Activated naive CD8-positive, alpha-beta T cell treated with anti-CD3 and anti-CD28 coated beads for 36 hours (primary cell): ENCODE measurements around the gene ARHGAP24. TPM values are rescaled to one million over a fixed set of nuclear protein-coding genes. Genes with fewer than 3 reads are reported as not detected.
"Not testable (repeated sequence)": the region's sequence is repeated elsewhere in the genome, so short reads cannot be mapped to it uniquely, and the experiment has no call there.

Source experiments
- DNase-seq: peaks from one replicate; pipeline ENCODE4 v3.0.0; 2021
- H3K27ac Mint-ChIP-seq: one replicate; pipeline ENCODE4 v1.8.0; 2022; ENCODE audit warnings: mild to moderate bottlenecking, moderate library complexity, mixed read lengths
- H3K27me3 Mint-ChIP-seq: one replicate; pipeline ENCODE4 v1.8.0; 2022; ENCODE audit warnings: mild to moderate bottlenecking, mixed read lengths
- H3K36me3 Mint-ChIP-seq: one replicate; pipeline ENCODE4 v1.8.0; 2021; ENCODE audit warnings: mild to moderate bottlenecking, mixed read lengths
- H3K4me1 Mint-ChIP-seq: one replicate; pipeline ENCODE4 v1.8.0; 2021; ENCODE audit warnings: mixed read lengths
- H3K4me3 Mint-ChIP-seq: one replicate; pipeline ENCODE4 v1.8.0; 2022; ENCODE audit warnings: mild to moderate bottlenecking, moderate library complexity, mixed read lengths
- H3K9me3 Mint-ChIP-seq: one replicate; pipeline ENCODE4 v1.8.0; 2022; ENCODE audit warnings: mixed read lengths
- total RNA-seq, 2 experiments: library from RNA; stranded (reverse); gene quantifications; one replicate each; pipeline ENCODE4 v1.2.3, GENCODE V29; 2021

Gene ARHGAP24
- total RNA-seq, 2 experiments from 2014 or later: 0.62 to 0.92 TPM

DNA sequence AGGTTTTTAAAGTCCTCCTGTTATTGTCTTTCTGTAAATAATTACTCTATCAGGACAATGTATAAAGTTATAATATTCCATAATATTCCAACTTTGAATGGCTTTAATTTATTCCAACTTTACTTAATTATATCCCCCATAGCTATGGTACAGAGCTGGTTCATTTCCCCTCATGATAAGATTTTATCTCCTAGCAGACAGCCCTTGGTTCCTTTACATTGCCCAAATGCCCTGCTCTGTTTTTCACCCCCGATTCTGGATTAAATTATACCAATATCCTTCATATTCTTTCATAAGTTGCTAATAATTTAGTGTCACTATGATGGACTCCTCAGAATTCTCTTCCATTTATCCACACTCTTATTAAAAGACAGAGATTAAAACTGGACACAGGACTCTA lies 544.4 kb downstream of the ARHGAP24 start:
- H3K9me3 Mint-ChIP-seq: no peaks in the 10 kb centered on the region
- no peaks in the 10 kb centered on the region for H3K4me1 Mint-ChIP-seq
- no peak overlapping the region for H3K4me3 Mint-ChIP-seq
- no peak for DNase-seq
- no peaks in the 10 kb centered on the region for H3K27me3 Mint-ChIP-seq
- H3K27ac Mint-ChIP-seq: no peak overlapping the region
- no peaks in the 10 kb centered on the region for H3K36me3 Mint-ChIP-seq

- H3K4me1 Mint-ChIP-seq: no peaks in the 10 kb centered on the region
- DNase-seq: no peak
- no peak overlapping the region for H3K4me3 Mint-ChIP-seq
- H3K9me3 Mint-ChIP-seq: no peaks in the 10 kb centered on the region
- no peak overlapping the region for H3K27ac Mint-ChIP-seq
- H3K36me3 Mint-ChIP-seq: no peaks in the 10 kb centered on the region
- no peaks in the 10 kb centered on the region for H3K27me3 Mint-ChIP-seq
These were observed 545.0 kb downstream of the ARHGAP24 start for GRCh38 chr4:86019906-86020305.

DNA sequence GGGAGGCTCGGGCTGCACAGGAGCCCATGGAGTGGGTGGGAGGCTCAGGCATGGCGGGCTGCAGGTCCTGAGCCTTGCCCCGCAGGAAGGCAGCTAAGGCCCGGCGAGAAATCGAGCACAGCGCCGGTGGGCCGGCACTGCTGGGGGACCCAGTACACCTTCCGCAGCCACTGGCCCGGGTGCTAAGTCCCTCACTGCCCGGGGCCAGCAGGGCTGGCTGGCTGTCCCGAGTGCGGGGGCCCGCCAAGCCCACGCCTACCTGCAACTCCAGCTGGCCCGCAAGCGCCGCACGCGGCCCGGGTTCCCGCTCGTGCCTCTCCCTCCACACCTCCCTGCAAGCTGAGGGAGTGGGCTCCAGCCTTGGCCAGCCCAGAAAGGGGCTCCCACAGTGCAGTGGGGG lies 546.7 kb downstream of the ARHGAP24 start:
- not testable (repeated sequence) for H3K9me3 Mint-ChIP-seq

DNA sequence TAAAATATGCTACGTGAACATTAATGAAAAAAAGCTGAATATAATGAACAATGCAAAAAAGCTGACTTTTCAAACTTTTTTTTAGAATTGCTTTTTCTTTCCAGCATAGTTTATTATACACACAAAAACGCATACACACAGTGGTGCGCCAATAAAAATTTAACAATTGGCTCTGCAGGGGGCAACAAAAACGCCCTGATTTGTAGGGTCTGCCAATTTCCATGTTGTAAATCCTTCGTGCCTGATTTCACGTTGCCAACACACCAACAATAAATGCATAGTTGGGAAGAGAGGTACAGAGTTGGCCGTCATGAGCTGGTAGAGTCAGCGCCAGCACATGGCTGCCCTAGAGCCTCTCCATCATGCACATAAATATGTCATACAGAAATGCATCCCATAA lies 551.8 kb downstream of the ARHGAP24 start:
- Mint-ChIP-seq H3K27ac (no peak overlapping the region), H3K9me3 (no peaks in the 10 kb centered on the region), H3K36me3 (no peaks in the 10 kb centered on the region), H3K27me3 (no peaks in the 10 kb centered on the region), H3K4me3 (no peak overlapping the region), H3K4me1 (no peaks in the 10 kb centered on the region)
- no peak for DNase-seq

More for the DNA sequence above, 546.7 kb downstream of the ARHGAP24 start:
- not testable (repeated sequence) for DNase-seq, H3K4me1 Mint-ChIP-seq, H3K27me3 Mint-ChIP-seq, H3K36me3 Mint-ChIP-seq, H3K4me3 Mint-ChIP-seq, H3K27ac Mint-ChIP-seq

DNA sequence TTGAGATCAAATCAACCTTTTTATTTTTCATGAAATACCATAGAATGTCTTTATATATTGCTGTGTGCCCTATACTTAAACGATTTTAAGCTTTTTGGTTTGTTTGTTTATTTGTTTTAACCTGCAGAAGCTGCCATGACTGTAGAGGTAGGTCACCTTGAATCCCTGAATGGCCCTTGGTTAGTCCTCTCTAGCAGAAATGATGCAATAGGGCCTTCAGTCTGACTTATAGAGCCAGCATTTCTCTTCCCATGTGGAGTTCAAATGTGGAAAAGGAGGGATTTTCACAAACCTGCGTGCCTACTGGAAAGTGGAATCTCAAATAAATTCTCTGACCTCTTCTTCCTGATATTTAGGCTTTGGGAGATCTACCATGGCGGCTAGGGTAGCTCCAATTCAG lies 557.0 kb downstream of the ARHGAP24 start:
- no peaks in the 10 kb centered on the region for H3K4me1 Mint-ChIP-seq
- DNase-seq: no peak

DNA sequence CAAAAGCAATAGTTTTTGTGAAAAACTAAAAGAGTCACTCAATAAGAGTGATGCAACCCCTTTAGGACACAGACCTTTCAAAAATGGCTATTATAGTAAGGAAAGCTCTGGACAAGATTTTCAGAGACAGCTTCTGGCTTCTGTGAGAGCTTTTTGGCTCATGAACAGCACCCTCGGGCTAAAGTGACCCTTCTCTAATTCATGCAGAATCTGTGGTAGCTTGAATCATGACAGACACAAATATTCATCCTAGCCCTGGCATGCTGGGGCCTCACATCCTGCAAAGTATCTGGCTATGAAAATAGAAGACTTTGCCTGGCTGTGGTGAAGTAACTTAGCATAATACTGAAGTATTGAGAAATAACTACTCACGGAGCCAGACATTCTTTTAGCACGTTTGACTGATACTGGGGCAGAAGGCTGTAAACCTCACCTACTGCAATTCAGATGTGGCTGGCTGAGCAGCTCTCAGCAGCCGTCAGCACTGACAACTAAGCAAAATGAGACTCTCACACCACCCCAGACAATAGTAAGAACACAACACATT lies 557.6 kb downstream of the ARHGAP24 start:
- DNase-seq: no peak
- Mint-ChIP-seq H3K27me3 (peaks cover 9% of the 10 kb centered on the region), H3K4me1 (no peaks in the 10 kb centered on the region), H3K36me3 (no peaks in the 10 kb centered on the region), H3K4me3 (no peak overlapping the region), H3K27ac (no peak overlapping the region), H3K9me3 (no peaks in the 10 kb centered on the region)

More for the DNA sequence above, 557.0 kb downstream of the ARHGAP24 start:
- Mint-ChIP-seq H3K9me3 (no peaks in the 10 kb centered on the region), H3K36me3 (no peaks in the 10 kb centered on the region), H3K27ac (no peak overlapping the region), H3K27me3 (peaks cover 9% of the 10 kb centered on the region), H3K4me3 (no peak overlapping the region)

DNA sequence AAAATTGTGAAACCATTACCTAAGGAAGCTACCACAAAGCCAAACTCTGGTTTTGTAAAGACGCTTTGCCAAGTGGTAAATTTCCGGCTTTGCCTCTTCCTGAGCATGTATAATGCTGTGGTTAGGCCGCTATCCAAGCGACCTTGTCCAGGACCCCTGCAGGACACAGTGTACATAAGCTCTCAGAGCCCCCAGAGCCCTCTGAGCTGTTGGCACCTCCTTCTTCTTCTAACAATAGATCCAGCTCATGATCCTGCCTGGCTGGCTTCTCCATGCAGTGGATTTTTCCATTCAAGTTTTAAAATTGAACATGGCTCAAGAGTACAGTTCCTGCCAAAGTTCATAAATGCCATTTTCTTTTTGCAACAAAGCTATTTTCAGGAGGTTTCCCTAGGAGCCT lies 558.2 kb downstream of the ARHGAP24 start:
- Mint-ChIP-seq H3K4me3 (no peak overlapping the region), H3K4me1 (no peaks in the 10 kb centered on the region), H3K27me3 (peaks cover 9% of the 10 kb centered on the region), H3K9me3 (no peaks in the 10 kb centered on the region), H3K36me3 (no peaks in the 10 kb centered on the region), H3K27ac (no peak overlapping the region)
- DNase-seq: no peak

DNA sequence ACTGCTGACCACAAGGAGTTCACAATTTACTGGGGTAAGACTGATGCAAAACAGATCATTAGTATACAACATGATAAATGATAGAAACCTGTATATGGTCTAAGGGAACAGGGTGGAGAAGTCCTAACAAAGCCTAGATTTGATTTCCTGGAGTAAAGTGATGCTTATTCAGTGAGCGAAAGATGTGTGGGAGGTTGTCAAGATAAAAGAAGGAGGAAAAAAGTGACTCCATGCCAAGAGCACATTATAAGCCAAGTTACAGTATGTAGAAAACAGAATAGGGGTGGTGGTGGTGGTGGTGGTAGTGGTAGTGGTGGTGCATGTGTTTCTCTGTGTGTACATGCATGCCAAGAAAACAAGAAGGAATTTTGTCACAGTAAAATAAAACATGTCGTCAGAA lies 559.7 kb downstream of the ARHGAP24 start:
- Mint-ChIP-seq H3K9me3 (no peaks in the 10 kb centered on the region), H3K36me3 (no peaks in the 10 kb centered on the region), H3K27ac (no peak overlapping the region), H3K4me1 (no peaks in the 10 kb centered on the region), H3K27me3 (peaks cover 9% of the 10 kb centered on the region), H3K4me3 (no peak overlapping the region)
- no peak for DNase-seq

DNA sequence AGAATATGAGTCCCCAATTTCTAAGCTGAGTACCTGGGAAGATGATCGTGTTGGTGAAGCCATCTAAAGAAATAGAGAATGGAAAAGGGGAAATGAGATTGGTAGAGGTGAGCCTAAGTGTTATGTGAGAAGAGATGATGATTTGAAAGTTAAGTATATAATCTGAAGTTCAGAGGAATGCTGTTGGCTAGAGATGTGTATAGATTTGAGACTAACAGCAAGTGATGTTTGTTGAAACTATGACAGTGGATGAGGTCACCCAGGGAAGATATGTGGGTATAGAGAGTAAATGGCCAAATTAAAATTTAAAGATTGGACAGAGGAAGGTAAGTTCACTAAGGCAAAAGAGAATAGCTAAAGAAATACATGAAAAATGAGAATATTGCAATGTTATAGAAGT lies 560.7 kb downstream of the ARHGAP24 start:
- H3K27me3 Mint-ChIP-seq: peaks cover 9% of the 10 kb centered on the region
- no peak for DNase-seq
- H3K27ac Mint-ChIP-seq: no peak overlapping the region
- H3K4me1 Mint-ChIP-seq: no peaks in the 10 kb centered on the region
- no peak overlapping the region for H3K4me3 Mint-ChIP-seq
- no peaks in the 10 kb centered on the region for H3K36me3 Mint-ChIP-seq
- no peaks in the 10 kb centered on the region for H3K9me3 Mint-ChIP-seq

DNA sequence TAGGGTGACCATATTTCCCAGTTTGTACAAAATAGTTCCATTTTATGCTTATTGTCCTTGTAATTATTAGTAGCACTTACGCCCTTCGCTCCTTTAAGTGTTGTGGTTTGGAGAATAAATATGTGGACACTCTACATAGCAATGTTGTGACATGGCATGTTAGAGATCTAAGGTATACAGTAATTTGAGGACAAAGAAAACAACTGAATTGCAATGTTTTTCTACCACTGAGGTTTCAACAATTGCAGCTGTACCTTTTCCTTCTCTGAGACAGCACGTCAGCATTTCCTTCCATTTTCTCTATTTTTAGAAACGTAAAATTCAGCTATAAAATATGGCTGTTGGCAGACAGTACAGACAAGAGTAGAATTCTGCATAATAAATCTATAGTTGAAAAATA lies 561.8 kb downstream of the ARHGAP24 start:
- Mint-ChIP-seq H3K36me3 (no peaks in the 10 kb centered on the region), H3K4me1 (no peaks in the 10 kb centered on the region), H3K27ac (no peak overlapping the region), H3K27me3 (peaks cover 12% of the 10 kb centered on the region), H3K9me3 (peaks cover 1% of the 10 kb centered on the region), H3K4me3 (no peak overlapping the region)
- no peak for DNase-seq

DNA sequence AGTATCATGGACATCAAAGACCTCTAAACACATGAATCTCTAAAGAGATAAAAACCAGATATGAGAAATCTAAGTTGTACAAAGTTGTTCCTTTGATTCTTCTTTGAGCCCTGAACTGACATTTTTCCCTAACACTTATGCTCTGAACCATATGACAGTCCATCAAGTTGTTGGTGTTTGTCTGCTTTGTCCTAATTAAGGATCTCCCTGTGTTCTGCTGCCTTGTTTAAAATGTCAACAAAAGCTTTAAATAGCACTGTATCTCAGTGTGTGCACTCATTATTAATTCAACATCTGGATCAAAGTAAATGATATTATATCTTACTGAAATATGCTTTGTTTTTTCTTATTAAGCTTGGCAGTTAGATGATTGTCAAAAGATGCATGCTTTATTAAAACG lies 563.1 kb downstream of the ARHGAP24 start:
- no peak for DNase-seq
- Mint-ChIP-seq H3K27ac (no peak overlapping the region), H3K4me1 (no peaks in the 10 kb centered on the region), H3K4me3 (no peak overlapping the region), H3K36me3 (no peaks in the 10 kb centered on the region), H3K9me3 (peaks cover 1% of the 10 kb centered on the region), H3K27me3 (peaks cover 7% of the 10 kb centered on the region)

DNA sequence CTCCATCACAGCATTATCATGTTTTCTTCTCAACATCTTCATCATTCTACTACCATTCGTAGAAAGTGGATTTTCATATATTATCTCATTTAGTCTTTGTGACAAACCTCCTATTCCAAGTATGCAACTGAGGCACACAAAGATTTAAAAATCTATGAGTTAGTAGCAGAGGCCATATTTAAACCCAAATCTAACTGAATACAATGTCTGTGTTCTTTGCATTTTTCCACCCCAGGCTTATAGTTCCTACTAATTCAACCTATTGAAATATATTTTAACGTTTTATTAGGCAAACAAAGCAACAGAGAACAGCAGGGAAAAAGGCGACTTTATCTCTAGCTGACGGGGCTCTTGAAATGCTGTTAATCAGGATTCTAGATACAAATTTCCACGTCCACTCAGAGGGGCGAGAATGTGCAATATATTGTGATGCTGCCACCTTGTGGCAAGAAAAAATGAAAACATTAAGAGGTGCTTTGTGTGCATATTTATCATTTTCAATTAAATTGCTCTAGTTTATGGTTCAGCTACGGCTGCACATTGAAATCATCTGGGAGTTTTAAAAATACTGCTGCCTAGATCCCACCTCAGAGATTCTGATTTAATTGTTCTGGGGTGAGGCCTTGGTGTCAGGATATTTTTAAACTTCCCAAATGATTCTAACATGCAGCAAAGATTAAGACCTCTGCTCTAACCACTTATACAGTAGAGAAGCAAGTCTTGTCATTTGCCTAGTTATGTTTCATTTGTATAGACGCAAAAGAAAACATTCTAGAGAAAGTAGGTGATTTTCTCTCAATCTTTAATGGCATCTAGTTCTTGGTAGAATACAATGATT lies 569.0 kb downstream of the ARHGAP24 start:
- no peak overlapping the region for H3K4me3 Mint-ChIP-seq
- peaks cover 1% of the 10 kb centered on the region for H3K9me3 Mint-ChIP-seq
- H3K27ac Mint-ChIP-seq: no peak overlapping the region
- H3K36me3 Mint-ChIP-seq: no peaks in the 10 kb centered on the region
- peaks cover 3% of the 10 kb centered on the region for H3K27me3 Mint-ChIP-seq
- no peaks in the 10 kb centered on the region for H3K4me1 Mint-ChIP-seq
- no peak for DNase-seq

DNA sequence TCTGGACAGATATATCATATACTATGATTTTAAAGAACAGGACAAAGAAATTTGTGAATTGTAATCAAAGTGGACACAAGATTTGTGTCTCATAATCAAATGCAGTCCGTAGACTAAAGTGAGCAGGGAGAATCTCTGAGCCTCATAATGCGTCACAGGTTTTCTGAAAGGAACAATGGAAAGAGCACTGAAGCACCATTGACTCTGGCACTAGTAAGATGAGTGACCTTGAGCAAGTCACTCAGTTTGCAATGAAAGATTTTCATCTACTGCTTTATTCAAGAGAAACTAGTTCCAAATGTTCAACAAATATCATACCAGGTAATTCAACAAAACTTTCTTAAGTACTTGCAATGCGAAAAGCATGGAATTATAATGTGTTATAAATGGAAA lies 569.6 kb downstream of the ARHGAP24 start:
- Mint-ChIP-seq H3K27ac (no peak overlapping the region), H3K4me3 (no peak overlapping the region), H3K27me3 (peaks cover 3% of the 10 kb centered on the region), H3K9me3 (peaks cover 1% of the 10 kb centered on the region), H3K36me3 (no peaks in the 10 kb centered on the region), H3K4me1 (no peaks in the 10 kb centered on the region)
- DNase-seq: no peak

GRCh38 chr4:86048426-86048825 lies 573.5 kb downstream of the ARHGAP24 start:
- Mint-ChIP-seq H3K27ac (no peak overlapping the region), H3K9me3 (no peaks in the 10 kb centered on the region), H3K4me1 (no peaks in the 10 kb centered on the region), H3K36me3 (no peaks in the 10 kb centered on the region), H3K4me3 (no peak overlapping the region), H3K27me3 (no peaks in the 10 kb centered on the region)
- DNase-seq: no peak

GRCh38 chr4:86050496-86050895 lies 575.5 kb downstream of the ARHGAP24 start:
- Mint-ChIP-seq H3K36me3 (no peaks in the 10 kb centered on the region), H3K27me3 (no peaks in the 10 kb centered on the region)

More at GRCh38 chr4:86050496-86050895, 575.5 kb downstream of the ARHGAP24 start:
- DNase-seq: no peak
- Mint-ChIP-seq H3K4me1 (no peaks in the 10 kb centered on the region), H3K9me3 (no peaks in the 10 kb centered on the region), H3K4me3 (no peak overlapping the region), H3K27ac (no peak overlapping the region)
